Hematopoietic multipotent progenitor cell treated with erythropoietin and hydrocortisone succinate and interleukin-3 and kit ligand, for 17 days (in vitro differentiated cells): Measurements from ENCODE around the gene IL23R.
"Not testable (repeated sequence)": the region's sequence is repeated elsewhere in the genome, so short reads cannot be mapped to it uniquely, and the experiment has no call there.

Experiments used
- DNase-seq: peaks from one replicate; pipeline ENCODE4 v3.0.0-alpha.2; 2015; ENCODE audit warnings: low spot score

The IL23R gene

DNA sequence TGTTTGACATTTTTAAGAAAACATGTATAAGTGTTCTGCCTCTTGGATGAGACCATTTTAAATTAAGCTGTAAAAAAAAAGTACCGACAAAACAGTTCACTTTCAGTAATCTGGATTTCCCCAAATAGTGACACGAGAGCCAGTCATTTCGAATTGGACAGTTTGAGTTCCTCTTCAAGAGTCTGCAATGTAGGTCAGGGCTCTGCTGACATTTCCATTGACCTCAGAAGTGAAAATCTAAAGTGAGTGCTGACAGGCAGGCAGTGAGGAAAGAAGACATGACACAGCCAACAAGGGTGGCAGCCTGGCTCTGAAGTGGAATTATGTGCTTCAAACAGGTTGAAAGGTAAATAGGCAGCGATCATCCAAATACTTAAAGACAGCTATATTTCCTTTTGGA, at the start of gene IL23R:
Gene IL23R (plus strand): TSS at position 259 of the 400 bp plus-strand sequence. CDS start 1,667 bp downstream, outside the sequence.
- DNase-seq, result no peak

GRCh38 chr1:67118191-67118590, 48.1 kb upstream of the IL23R start:
- DNase-seq, result no peak

- no peak for DNase-seq
These were observed 47.6 kb upstream of the IL23R start for GRCh38 chr1:67118646-67119045.

DNA sequence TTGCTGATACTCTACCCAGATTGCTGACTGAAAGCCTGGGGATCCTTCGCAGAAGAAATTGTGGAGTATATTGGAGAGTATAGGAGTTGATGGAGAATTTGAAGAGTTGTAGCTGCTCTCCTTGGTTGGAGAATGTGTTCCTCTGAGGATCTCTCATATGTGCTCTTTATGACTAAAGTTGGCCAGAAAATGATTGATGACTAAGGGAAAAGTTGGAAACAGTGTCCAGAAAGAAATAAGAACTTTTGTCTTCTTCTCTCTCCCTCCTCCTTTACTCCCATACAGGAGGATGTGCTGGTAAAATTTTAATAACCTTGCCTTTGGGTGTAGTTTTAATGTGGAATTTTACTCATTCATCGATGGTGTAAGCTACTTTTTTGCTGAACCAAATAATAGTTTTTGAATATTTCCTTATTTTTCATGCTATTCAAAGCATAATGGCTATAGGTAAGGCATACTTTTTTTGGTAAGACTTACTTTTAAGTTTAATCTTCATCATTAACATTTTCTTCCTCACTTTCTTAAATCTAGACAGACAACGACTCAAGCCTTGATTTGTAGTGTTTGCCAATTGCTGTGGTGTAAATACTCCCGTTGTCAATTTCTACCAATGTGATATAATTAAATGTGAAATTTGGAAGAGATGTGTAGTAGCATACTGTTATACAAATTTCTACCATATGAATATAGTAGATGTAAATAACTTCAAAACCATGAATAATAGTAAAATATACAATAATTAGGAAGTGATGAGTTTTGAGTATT, 45.2 kb upstream of the IL23R start:
- no peak for DNase-seq

DNA sequence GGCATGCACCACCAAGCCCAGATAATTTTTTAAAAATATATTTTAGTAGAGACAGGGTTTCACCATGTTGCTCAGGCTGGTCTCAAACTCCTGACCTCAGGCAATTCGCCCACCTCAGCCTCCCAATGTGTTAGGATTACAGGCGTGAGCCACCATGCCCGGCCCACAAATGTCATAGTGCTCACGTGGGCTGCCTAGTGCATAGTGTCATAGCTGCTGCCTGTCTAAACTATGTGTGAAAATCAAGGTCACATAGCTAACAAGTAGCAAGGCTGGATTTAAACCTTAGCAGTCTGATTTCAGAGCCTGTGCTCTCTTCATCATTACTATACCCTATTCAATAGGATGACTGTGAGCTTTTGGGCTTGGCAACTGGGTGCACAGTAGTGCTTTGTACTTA, 41.8 kb upstream of the IL23R start:
- DNase-seq, result no peak

DNA sequence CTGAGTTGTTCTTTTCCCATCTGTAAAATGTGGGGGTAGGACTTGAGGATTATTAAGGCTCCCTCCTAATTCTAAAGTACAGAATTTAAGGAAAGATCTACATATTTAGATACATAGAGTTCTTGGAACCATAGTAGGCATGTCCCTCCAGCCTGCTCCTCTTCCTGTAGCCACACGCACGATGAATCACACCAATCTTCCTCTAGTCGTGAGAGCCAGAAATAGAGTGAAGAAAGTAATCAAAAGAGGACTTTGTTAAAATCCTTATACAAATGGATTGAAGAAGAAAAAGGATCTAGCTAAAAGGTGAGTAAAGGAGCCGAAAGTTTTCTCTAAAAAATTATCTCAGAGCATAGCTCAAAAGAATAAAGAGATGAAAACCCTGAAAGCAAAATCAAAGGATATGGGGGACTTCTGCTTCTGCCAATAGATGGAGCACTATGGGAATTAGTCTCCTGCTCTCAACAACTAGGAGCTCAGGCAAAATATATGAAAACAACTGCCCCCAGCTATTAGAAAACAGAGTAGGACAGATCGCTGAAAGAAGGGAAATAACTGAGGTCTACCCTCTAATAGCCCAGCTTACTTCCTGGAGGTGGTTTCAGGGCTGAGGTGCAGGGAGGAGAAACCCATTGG, 40.0 kb upstream of the IL23R start:
- DNase-seq, result no peak

DNA sequence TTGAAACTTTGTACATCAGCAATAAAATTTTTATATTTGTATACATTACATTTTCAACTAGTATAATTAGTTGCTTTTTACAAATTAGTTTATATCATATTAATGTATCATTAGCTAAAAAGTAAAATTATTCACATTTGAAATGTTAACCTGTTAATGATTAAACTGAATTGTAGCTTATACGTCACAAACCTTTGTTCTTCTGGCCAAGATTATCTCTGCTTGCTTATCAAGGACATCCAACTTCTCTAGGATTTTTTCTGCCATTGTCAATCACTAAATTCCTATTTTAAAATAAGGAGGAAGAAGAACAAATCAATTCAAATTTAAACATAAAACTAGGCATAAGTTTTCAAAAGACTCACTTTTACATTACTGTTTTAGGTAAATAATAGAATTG, 39.3 kb upstream of the IL23R start:
- no peak for DNase-seq

DNA sequence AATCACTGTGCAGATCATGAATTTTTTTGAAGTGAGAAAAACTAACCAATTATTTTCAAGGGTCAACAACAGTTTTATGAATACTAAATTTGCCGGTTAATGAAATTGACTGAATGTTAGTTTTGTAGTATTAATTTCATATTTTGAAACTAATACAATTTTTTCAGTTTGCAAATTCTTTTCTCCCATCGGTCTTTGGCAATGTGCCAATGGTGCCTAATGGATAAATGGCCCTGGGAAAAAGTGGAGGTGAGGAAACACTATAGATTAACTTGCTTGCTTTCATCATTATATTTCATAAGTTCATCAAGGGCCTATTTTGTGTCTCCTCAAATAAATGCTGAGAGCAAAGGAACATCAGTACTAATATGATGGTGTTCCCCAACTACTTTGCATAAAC, 35.6 kb upstream of the IL23R start:
- no peak for DNase-seq

DNA sequence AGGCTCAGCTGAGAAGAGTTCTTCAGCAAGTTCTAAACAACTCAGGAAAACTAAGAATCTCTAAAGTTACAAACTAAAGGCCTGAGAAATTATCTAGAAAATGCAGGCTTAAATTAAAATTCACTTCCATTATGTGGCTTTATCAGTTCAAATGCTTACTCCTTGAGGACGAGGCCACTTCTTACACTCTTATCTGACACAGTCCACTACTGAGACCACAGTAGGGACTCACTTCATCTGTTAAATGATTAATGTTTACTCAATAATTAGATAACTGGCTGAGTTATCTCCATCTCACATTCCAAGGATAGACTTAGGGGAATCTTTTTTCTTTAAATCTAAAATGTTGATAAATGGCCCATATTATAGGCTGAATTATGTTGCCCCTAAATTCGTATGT, 33.1 kb upstream of the IL23R start:
- DNase-seq, result no peak

DNA sequence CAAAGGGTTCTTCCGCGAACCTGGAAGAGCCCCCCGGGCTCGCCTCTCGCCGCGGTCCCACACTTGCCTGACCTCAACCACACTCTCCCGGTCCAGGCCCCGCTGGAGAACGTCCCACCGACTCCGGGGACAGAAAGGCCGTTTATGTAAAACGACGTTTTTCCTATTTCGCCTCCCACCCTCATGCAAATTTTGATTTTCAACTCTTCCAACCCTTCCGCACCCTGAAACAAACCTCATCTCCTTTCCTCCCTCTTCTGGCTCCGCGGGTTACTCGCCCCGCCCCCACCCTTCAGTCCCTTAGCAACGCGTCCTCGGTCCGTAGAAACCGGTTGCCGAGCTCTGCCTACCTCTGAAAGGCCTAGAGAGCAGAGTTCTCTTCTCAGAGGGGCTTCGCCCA, 31.6 kb upstream of the IL23R start, which contains the start of gene C1orf141:
Gene C1orf141 (minus strand): TSS at position 276 of the 400 bp plus-strand sequence. CDS start 7,730 bp downstream, outside the sequence.
- no peak for DNase-seq

DNA sequence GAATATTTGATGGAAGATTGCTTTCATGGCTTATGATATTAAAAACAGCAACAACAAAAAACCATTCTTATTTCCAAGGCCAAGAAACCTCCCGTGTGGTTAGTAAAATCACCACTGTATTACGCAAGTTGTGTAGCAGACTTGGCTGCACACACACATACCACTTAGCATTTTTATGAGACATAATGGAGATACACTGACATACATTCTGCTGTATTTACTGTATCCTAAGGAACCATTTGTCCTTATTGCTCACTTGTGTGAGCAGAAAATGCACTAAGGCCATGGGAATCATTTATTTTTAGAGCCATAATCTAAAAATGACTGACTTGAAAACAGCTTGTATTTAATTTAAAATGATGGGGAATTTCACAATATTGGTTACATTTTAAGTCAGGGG, 30.9 kb upstream of the IL23R start:
- no peak for DNase-seq

GRCh38 chr1:67137307-67137753, 28.9 kb upstream of the IL23R start:
- DNase-seq, result no peak

GRCh38 chr1:67138813-67139499, 27.3 kb upstream of the IL23R start:
- no peak for DNase-seq

GRCh38 chr1:67140460-67140859, 25.8 kb upstream of the IL23R start:
- no peak for DNase-seq

DNA sequence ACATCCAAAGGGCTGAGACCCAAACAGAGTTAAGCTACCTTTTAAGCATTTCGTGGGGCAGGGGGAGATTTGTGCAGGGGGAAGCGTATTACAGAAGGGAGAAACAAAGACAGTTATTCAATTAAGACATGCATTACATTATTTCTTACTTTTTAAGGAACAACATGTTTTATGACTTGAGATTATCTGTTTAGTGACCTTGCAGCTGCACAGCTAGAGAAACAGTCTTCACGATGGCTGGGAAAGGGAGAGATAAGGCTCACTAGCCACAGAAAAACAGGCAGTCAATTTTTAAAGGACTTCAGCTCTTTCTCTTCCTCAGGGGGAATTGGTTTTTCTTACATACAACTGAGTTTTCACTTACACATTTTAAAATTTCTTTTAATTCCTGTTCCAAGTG, 24.4 kb upstream of the IL23R start:
- DNase-seq, result not testable (repeated sequence)

- DNase-seq, result no peak
These were observed 23.3 kb upstream of the IL23R start for GRCh38 chr1:67142931-67143330.

DNA sequence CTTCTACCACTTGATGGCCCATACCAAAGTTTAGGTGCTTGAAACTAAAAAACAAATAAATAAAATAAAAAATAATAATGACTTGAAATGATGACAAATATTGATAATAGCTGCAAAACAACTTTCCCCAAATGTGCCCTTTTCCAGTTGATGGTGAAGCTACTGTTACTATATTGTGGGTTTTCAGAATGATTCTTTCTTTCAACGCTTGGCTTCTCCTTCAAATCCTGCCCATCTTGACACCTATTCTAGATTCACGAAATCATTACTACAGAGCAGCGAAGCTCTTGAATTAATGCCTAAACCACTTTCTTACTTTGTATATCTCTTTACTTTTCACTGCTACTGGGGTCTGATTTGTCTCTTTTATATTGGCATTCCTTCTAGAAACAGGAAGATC, 22.3 kb upstream of the IL23R start:
- no peak for DNase-seq

DNA sequence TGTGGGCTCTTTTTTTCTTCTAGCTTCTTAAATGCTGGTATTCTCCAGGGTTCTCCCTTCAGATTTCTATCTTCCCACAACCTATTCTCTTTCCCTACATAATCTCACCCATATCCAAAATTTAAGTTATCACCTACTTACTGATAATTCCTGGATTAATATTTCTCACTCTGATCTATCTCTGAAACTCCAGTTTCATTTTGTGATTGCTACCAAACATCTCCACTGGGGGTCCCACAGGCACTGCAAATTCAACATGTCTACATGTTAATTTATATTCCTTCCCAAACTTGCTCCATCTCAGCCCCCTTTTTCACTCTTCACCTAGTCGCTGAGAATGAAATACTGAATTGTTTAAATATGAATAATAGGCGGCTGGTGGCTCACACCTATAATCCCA, 21.6 kb upstream of the IL23R start:
- DNase-seq, result no peak

DNA sequence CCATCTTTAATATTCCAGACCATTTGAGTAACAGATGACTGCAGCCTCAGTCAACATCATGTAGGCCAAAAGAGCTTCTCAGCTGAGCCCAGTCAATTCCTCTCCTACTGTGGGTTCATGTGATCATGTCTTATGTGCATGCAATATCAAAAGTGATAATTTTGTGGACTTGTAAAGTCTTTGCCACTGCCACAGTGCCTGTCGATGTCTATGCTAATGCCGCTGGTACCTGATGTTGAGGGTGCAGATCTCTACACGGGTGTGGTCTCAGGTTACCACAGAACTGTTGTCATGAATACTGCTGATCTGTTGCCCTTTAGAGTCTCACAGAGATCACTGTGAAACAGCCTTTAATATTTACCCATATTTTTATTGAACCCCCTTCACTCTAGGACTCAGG, 20.2 kb upstream of the IL23R start:
- DNase-seq, result no peak

DNA sequence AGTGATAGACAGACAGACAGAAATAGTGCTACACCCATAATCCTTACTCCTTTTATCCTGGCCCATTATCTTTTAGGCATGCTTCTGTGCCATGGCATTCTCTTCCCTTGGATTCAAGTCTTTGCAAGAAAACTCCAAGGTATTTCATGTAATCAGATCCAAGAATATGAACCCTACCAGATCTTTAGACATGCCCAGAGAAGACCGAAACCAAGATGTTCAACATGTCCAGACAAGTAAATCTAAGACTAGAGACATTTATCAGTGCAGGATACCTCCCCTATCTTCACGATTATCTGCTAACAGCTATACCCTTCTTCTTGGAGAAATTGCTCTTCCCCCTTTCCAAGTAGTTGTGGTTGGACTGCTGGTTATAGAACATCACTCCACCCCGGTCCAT, 19.7 kb upstream of the IL23R start:
- no peak for DNase-seq

GRCh38 chr1:67147973-67148372, 18.3 kb upstream of the IL23R start:
- DNase-seq, result not testable (repeated sequence)

DNA sequence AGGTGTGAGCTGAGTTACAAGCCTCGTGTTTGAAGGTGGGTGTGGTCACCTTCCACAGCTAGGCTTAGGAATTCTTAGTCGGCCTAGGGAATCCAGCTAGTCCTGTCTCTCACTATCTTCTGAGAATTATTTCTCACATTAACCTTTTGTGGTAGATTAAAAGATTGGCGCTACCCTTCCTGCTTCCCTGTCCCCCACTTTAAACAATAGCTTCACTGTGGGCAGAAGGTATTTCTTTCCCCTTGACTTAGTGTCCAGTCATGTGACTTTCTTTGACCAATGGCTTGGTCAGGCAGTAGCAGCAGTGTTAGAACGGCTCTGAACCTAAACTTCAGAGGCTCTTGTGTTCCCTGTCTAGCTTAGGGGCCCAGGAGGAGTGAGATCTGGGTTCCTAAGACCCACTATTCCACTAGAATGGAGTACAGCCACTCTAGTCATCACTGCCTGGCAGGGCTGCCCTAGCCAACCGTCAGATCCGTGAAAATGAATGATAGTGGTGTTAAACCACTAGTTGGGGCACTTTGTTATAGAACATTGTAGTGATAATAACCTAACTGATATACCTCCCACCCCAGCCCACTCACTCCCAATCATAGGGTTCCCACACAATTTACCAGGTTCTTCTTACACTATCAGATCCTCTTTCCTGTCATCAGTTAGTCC, 17.6 kb upstream of the IL23R start:
- no peak for DNase-seq
